Measurements from ENCODE around the gene REELD1.

The REELD1 gene

DNA sequence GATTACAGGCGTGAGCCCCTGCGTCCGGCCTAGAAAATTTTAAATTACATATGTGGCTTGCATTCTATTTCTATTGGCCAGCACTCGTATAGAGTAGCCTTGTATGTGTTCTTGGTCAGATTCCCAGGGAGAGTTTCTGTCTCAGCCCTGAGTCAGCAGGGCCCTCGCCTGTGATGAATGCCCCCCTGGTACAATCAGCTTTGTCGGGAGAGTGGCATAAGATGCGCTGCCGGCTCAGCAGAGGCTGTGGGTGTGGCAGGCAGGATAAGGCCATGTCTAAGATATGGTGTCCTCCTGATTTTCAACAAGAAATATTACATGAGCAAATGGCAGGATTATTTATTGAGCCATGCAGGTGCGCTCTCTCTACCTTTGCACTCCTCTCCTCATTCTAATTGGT lies 1.6 kb upstream of the REELD1 start:
- Histone ChIP-seq H3K4me3 (no peak overlapping the region), H3K27ac (no peak overlapping the region)

DNA sequence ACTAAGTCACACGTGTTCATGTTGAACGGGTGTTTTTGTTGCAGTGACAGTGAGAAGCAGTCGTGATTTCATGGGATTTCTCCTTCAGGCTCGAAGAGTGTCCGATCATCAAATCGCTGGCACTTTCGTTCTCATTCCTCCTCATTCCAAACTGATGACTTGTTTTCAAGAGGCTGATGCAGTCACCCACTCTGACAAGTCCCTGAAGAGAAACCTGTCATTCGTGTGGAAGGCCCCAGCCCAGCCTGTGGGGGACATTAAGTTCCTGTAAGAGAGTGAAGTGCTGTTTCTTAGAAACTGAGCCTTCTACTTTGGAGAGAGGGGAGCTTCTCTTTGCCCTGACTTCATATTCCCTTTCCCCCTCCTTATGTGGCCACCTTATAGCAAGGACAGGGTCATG lies 8.0 kb downstream of the REELD1 start:
- no peak overlapping the region for H3K4me3 ChIP-seq

DNA sequence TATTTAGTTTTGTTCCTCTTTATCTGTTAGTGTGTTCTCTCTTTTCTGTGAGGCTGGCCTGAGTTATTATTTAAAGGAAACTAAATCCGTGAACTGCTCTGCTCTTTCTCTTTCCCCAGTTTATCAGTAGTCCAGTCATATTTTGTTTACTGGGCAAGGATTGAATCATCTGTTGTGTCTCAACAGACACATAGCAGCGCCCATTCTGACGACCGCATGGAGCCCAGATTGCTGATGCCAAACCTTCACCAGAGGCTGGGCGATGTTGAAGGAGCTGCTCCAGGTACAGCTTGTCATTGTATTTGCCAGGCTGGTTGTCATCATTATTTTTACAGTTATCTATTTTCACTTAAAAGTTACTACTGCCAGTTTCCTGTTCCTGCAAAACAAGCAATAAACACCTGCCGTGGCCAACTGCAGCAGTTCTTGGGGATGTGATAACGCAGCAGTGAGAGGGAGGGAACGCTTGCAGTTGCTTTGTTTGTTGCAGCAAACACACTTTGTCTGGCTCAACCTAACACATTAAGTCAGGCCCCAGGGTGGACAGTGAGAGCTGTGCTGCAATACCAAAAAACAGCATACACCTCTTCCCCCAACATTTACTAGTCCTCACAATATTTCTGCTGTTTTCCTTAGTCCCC lies 10.1 kb downstream of the REELD1 start:
- no peak overlapping the region for H3K27ac ChIP-seq
- H3K4me3 ChIP-seq: no peak overlapping the region

More for the DNA sequence above, 8.0 kb downstream of the REELD1 start:
- H3K27ac ChIP-seq: no peak overlapping the region

DNA sequence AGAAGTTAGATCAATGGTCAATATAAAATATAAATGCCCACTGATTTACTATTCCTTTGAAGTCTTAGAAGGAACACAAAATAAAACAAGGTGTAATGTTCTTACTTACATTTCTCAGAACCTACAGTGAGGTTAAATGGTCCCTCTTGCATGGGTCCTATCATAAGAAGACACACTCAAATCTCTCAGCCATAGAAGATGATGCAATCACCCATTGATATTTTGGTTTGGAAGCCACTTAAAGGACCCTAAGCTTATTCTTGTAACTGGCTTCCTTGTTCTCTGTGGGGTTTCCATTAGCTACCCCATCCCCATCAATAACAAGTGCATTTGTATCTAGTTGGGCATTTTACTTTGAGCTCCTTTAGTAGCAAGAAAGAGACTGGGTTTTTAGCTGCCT lies 15.1 kb downstream of the REELD1 start:
- H3K4me3 ChIP-seq: no peak overlapping the region
- H3K27ac ChIP-seq: no peak overlapping the region

DNA sequence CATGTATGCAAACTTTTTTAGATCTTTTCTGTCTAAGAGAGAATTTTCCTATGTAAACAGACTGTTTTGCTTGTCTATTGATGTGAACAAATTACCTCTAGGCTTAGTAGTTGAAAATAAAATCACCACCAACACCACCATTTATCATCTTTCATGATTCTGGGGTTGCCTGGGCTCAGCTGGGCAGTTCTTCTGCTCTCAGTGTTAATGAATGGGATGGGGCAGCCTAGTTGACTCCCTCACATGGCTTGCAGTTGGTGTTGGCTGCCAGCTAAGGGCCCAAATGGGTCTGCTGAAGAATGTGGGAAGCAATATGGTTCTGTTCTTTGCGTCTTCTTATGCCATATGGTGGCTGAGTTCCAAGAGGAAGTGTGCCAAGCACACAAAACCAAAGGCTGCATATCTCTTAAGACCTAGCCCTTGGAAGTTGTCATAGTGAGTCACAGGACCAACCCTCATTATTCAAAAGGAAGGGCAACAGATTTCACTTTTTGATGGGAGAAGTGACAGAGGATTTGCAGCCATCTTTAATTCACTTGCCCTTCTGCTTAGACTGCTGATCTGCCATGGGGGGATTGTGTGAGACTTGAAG lies 17.9 kb downstream of the REELD1 start:
- no peak overlapping the region for H3K4me3 ChIP-seq
- no peak overlapping the region for H3K27ac ChIP-seq

DNA sequence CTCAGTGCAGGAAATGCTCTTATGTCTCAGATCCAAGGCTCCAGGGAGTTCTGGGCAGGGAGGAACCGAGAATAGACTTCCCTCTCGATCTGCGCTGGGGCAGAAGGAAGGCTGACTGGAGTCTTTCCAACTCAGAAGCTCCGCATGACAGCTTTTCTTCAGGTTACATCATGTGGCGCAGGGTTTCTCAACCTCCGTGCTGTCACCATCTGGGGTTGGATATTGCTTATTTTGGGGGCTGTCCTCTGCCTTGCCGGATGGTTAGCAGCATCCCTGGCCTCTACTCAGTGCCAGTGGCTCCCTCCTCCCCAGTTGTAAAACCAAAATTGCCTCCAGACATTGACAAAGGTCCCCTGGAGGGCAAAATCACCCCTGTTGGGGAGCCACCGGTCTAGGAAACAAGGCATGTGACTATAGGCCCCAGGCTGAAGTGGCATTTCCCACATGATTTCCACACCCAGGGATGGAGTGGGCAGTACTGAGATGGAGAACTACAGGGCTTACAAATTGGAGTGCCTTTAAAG lies 21.4 kb downstream of the REELD1 start:
- Histone ChIP-seq H3K27ac (peak overlapping the region in 2 of 21 experiments; percentile 5 to 41), H3K4me3 (no peak overlapping the region)

DNA sequence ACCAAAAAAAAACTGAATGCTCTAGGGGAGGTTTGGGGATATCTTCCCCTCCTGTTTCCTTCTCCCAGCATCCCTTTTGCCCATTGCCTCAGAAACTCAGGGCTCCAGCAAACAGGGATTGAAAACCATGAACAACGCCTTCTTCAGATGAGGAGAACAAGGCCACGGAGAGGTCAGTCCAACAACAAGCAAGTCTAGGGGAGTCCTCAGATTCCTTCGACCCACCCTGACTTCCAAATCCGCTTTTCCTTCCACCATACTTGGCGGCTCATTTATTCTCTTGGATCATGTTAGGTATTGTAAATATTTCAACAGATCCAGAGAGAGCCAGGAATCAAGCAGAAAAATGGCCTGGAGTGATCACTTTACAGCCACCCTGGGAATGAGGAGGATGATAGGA lies 21.9 kb downstream of the REELD1 start:
- Histone ChIP-seq H3K4me3 (no peak overlapping the region), H3K27ac (peak overlapping the region in 1 of 21 experiments; percentile 5)

DNA sequence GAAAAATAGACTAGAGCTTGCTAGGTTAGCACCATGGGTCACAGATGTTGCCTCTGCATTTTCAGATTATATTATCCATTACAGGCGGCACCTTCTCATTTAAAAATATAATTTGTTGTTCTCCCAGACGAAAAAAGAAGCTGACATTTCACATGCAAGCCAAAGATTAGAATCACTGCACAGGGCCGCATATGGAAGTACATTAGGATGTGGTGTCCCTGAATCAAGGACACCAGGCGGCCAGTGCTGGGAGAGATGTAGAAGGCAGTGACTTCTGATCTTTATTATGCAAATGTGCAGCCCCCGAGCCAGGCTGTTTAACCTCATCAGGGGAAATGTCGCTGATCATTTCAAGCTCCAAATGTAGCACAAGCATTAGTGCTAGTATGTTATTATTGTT lies 22.8 kb downstream of the REELD1 start:
- H3K4me3 ChIP-seq: no peak overlapping the region

DNA sequence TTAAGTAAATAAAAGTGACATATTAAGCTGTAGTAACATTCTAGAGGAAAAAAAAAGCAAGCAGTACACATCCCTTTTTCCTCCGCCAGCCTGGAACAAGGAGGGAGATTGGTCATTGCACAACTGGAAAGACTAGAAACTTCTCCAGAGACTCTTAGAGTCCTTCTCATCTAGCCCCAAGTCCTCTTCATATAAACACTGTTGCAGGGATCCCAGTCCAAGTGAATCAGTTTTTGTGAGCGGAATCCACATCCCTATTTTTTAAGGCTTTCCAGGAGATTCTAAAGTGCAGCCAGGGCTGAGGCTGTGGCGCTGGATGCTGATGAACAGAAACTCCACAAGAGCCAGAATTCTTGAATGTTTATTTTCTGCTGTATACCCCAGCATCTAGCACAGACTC lies 23.8 kb downstream of the REELD1 start:
- Histone ChIP-seq H3K4me3 (no peak overlapping the region), H3K27ac (no peak overlapping the region)

More for the DNA sequence above, 22.8 kb downstream of the REELD1 start:
- no peak overlapping the region for H3K27ac ChIP-seq

DNA sequence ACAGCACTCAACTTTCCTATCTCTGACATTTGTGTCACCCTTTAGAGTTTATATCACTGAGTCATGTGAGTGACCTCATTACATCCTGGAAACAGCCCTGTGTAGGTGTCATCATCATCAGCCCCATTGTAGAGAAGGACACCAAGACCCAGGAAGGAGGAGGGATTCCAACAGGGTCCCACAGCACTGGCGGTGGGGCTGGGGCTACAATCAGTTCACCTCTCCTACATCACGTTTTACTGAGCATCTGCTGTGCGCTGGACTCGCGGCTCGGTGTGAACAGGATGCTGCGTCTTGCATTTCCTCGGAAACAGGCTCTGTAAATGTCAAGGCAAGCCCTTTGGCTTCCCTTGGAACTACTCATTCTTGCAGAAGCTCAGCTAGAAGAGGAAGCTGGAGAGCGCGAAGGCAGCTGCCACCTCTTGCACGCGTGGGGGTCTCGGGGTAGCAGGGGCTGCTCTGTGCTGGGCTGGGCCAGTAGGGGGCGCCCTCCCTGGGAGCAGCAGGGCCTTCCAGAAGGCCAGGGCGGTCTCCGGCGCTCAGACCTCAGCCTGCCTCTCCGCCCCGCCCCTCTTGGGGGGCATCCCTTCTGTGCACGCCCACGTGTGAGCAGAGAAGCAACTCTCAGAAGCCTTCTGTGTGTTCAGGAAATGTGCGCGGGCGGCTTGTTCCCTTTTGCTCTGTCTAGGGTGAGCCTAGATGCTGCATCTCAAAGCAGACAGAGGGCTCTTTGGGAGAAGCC lies 29.0 kb downstream of the REELD1 start:
- peak overlapping the region in 3 of 21 experiments; percentile 9 to 85 (median 37) for H3K27ac ChIP-seq
- peak overlapping the region in 1 of 7 experiments; percentile 16 for H3K4me3 ChIP-seq

DNA sequence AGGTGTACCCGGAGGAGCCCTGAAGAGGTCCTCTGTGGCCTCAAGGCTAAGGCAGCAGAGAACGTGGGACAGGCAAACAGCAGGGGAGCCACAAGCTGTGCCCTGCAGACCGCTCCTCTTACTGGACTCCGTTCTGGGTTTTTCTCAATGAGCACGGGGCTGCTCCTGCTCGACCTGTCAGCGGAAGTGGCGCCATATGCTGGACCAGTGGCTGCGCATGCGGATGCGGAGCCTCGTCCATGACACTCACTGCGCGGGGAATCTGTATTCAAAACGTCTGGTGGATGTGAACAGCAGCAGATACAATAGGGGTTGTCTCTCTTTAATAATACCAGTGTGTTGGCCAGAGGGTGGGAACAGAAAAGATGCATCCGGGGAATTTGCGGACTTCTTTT lies 29.5 kb downstream of the REELD1 start:
- Histone ChIP-seq H3K4me3 (peak overlapping the region in 1 of 7 experiments; percentile 16), H3K27ac (no peak overlapping the region)

DNA sequence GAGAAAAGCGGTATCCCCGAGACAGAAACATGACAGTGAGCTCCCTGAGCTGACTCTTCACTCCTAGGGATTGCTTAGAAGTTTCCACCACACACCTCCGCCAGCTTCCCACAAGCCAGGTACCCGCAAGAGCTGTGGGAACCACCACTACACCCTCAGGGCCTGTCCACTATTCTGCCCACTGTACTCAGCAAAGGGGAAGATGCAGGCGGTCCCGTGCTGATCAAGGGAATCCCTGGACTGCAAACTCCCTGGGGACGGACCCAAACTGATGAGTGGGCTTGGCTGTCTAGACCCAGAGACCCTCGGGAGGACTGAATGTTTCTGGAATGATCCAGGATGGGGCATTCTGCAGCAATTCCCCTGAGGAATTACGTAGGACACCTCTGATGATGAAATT lies 30.2 kb downstream of the REELD1 start:
- H3K27ac ChIP-seq: no peak overlapping the region
- H3K4me3 ChIP-seq: no peak overlapping the region

DNA sequence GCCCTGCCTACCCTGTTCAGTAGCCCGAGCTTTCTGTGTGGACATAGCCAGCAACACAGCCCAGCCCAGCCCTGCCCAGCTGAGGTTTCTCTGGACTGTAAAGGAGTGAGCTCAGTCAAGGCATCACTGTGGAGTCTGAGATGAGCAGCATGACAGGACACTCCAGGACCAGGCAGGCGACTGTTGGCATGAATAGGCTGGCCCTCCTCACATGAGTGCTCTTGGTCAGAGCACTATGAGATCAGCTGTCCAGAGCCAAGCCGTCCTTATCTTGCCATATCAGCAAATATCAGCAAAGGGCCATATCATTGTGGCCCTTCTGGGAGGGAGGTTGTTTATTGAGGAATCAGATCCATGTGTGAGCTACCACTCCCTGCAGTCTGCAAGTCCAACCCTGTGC lies 30.9 kb downstream of the REELD1 start:
- H3K4me3 ChIP-seq: no peak overlapping the region
- H3K27ac ChIP-seq: no peak overlapping the region

DNA sequence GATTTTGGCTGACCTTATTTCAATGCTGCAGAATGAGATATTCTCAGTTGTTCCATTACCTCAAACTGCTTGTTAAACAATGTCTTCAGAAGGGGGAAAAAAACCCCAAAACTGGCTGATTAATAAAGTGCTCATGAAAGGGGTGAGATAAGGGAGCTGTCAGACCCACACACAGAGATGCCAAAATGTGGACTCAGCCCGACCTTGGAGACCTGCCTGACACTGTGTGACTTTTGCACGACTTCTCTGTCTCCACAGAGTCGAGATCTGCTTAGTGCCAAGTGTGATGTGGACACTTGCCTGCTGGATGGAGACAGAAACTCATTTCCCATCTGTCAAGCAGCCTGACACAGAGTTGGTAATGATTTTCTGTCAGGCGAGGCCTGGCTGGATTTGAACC lies 31.5 kb downstream of the REELD1 start:
- H3K27ac ChIP-seq: no peak overlapping the region

DNA sequence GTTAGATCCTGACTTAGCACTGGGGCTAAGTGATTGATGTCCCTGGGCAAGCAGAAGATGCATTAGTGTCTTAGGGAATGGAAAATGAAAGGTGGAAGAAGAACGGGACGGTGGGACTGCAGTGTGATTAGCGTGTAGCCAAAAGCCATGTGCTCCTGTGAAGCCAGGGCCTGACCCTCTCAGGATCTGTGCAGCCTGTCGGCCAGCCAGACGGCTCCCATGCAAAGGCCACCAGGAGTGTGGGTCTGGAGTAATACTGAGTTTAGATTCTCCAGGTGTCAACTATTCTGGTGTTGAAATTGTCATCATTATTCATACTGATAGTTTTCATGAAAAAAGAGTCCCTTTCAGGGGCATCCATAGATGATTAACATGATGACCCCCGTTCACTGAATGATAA lies 32.0 kb downstream of the REELD1 start:
- H3K4me3 ChIP-seq: no peak overlapping the region
- H3K27ac ChIP-seq: no peak overlapping the region

More for the DNA sequence above, 31.5 kb downstream of the REELD1 start:
- no peak overlapping the region for H3K4me3 ChIP-seq

DNA sequence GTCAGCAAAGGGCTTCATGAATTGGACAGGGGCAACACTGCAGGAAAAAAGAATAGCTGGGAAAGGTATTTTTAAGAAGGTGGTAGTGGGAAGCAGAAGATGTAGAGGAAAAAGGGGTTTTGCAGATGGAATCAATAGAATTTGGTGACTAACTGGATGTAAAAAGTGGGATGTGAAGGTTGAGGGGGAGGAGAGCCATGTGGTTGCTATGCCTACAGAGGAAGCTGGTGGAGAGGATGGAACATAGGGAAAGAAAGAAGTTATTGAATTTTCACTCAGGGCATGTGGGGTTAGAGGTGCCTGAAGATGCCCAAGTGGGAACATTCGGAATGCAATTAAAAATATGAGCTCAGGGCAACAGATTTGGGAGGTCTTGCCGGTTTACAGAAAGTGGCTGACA lies 33.0 kb downstream of the REELD1 start:
- Histone ChIP-seq H3K4me3 (no peak overlapping the region), H3K27ac (no peak overlapping the region)

DNA sequence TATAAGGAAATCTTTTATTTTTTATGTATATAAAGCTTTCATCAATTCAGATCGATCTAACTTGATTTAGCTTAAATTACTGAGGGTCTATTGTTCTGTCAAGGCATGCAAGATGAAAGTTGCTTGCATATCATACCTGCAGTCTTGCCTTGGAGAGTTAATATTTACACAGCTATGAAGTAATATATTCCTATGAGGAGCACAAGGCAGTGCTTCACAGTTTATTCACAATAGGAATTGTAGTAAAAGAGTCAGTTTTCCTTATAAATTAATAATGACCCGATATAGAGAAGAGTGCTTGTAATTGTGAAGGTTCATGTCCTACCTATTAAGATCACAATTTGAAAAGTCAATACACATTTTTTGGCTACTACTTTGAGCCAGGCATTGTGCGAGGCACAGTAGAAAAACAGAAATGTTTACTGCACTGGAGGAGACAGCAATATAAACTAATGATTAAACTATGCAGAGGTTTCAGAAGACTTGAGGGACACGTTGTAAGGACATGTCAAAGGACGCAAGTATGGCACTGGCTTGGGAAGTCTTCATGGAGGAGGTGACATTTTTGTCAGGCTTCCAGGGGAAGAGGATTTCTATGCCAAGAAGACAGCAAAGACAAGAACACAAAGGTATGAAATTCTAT lies 38.8 kb downstream of the REELD1 start:
- H3K27ac ChIP-seq: no peak overlapping the region
- H3K4me3 ChIP-seq: no peak overlapping the region

DNA sequence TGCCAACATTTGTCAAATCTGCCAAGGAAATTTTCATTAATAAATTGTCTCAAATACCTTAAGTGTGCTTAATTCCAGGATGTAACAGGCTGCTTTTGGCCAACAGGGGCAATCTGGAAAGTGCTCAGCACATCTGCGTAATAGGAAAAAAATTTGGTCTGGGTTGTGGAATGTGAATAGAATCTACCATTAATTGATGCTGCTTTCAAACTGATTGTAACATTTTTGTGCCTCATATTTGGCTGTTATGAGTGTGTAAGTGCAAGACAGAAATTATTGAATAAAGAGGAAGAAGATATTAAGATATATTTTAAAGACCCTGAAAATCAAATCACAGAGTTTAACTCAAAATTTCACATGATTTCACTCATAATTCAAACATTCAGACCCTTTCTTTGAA lies 41.1 kb downstream of the REELD1 start:
- H3K27ac ChIP-seq: no peak overlapping the region
- H3K4me3 ChIP-seq: no peak overlapping the region

DNA sequence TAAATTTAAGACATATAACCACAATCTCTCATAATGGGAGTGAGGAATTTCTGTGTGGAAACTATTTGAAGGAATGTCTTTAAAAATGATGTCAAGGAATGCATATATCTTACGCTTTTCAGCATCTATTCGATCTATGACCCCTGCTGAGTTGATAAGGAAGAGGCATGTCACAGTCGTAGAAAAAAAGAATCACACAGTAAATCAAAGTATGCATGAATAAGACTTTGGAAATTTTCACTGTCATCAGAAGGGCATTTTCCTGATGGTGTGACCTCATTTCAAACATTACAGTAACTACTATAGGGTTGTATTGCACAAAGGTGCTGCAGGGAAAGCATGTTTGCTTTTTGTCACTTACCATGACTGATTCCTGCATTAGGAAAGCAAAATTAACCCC lies 41.5 kb downstream of the REELD1 start:
- Histone ChIP-seq H3K4me3 (no peak overlapping the region), H3K27ac (no peak overlapping the region)

DNA sequence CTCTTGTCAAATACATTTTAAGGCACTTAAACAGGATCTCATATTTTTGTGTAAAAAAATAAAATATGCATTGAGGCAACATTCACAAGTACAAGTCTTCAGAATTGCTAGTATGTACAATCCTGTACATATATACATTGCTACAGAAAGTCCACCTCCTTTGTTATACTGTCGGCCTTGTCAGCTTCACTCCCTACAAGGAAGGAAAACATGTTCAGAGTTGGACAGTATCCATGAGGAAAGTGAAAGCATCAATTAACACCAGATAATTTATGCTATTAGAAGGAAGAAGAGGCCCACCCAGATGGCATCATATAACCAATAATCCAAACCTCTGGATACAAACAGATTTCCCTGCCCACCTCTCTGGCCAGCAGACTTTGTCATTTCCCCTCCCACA lies 42.0 kb downstream of the REELD1 start:
- no peak overlapping the region for H3K27ac ChIP-seq

More for the DNA sequence above, 42.0 kb downstream of the REELD1 start:
- H3K4me3 ChIP-seq: no peak overlapping the region

Measured in skin epidermis (tissue), 12 donors.